OCI-LY3 (cell line): ENCODE measurements around the gene ILF2.

ENCODE experiments used
- H2AFZ ChIP-seq: fragments of 200-600, 300-600 bp; shearing (Covaris generic); 2 replicates; pipeline ENCODE4 v1.6.0; 2014; ENCODE audit warnings: antibody characterized with exemption, low read depth, low read length
- H3K27ac ChIP-seq: fragments of 200-600, 300-600 bp; sonication (generic); 2 replicates; pipeline ENCODE4 v1.5.1; 2014; ENCODE audit warnings: mild to moderate bottlenecking, low read length, moderate library complexity, mixed read lengths
- H3K27me3 ChIP-seq: fragments of 200-600, 300-600 bp; sonication (generic); 2 replicates; pipeline ENCODE4 v1.6.1; 2014; ENCODE audit warnings: low read depth, low read length, mixed read lengths
- H3K36me3 ChIP-seq: fragments of 200-600, 300-600 bp; sonication (generic); replicated peaks from 2 replicates; pipeline ENCODE3; 2014; ENCODE audit warnings: low read depth, low read length, mixed read lengths
- H3K4me1 ChIP-seq: fragments of 300-600, 200-600 bp; sonication (generic); 2 replicates; pipeline ENCODE4 v1.6.1; 2014; ENCODE audit warnings: low read length, mixed read lengths
- H3K4me2 ChIP-seq: fragments of 200-600, 300-600 bp; sonication (generic); 2 replicates; pipeline ENCODE4 v1.6.1; 2014; ENCODE audit warnings: low read length, mixed read lengths
- H3K4me3 ChIP-seq: fragments of 300-600, 200-600 bp; sonication (generic); 2 replicates; pipeline ENCODE4 v1.5.1; 2014; ENCODE audit warnings: antibody characterized with exemption, mild to moderate bottlenecking, low read length, moderate library complexity
- H3K79me2 ChIP-seq: fragments of 300-600, 200-600 bp; shearing (Covaris generic); 2 replicates; pipeline ENCODE4 v1.6.1; 2014; ENCODE audit warnings: mild to moderate bottlenecking, low read length, mixed read lengths
- H3K9ac ChIP-seq: fragments of 300-600, 200-600 bp; shearing (Covaris generic); 2 replicates; pipeline ENCODE4 v1.6.0; 2014; ENCODE audit warnings: mild to moderate bottlenecking, low read length, moderate library complexity
- H3K9me3 ChIP-seq: fragments of 200-600, 300-600 bp; shearing (Covaris generic); 2 replicates; pipeline ENCODE4 v1.6.1; 2014; ENCODE audit warnings: low read length, mixed read lengths; ENCODE audit not compliant: insufficient read depth
- H4K20me1 ChIP-seq: fragments of 200-600, 300-600 bp; sonication (generic); 2 replicates; pipeline ENCODE4 v1.6.1; 2016; ENCODE audit warnings: low read length, mixed read lengths; ENCODE audit not compliant: insufficient read depth
- EZH2phosphoT487 ChIP-seq: fragments of 200-600 bp; shearing (Covaris generic); IDR thresholded peaks from 2 replicates; pipeline ENCODE4 v1.6.1; 2018; ENCODE audit warnings: antibody characterized with exemption, mixed run types, low read depth
- TF ChIP-seq, protein P1 (sequence below): fragments of 200-600, 300-600 bp; sonication (generic); IDR thresholded peaks from 2 replicates; pipeline ENCODE4 v1.5.1; 2014; ENCODE audit warnings: antibody characterized with exemption, low read length, low read depth

Gene ILF2

GRCh38 chr1:153697191-153698019 is 26.6 kb upstream of the ILF2 start:
- Histone ChIP-seq H4K20me1 (no peaks in the 10 kb centered on the region), H2AFZ (no peak overlapping the region; the same call in 1 of the 2 replicates)

DNA sequence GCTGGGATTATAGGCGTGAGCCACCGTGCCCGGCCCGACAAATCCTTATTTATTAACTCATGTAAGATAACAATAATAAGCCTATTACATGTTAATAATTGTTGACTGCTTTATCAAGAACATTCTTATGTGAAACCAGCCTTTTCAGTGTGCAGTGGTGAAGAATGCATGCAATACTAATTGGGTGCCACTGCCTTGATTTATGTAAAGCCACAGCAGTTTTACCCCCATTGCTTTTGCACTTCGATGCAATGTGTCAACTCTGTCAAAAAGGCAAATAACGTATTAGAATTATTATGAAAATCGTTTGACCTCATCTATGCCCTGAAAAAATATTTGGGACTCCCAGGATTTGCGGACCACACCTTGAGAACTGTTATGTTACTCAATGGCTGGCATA is 25.9 kb upstream of the ILF2 start:
- Histone ChIP-seq H3K4me2 (no peak overlapping the region), H3K79me2 (no peaks in the 10 kb centered on the region), H3K9ac (no peak overlapping the region), H3K27ac (no peak overlapping the region), H3K4me1 (no peaks in the 10 kb centered on the region), H2AFZ (no peak overlapping the region), H3K9me3 (no peaks in the 10 kb centered on the region), H3K36me3 (no peaks in the 10 kb centered on the region), H3K27me3 (no peaks in the 10 kb centered on the region), H4K20me1 (no peaks in the 10 kb centered on the region), H3K4me3 (no peak overlapping the region)
- TF ChIP-seq, protein P1, sequence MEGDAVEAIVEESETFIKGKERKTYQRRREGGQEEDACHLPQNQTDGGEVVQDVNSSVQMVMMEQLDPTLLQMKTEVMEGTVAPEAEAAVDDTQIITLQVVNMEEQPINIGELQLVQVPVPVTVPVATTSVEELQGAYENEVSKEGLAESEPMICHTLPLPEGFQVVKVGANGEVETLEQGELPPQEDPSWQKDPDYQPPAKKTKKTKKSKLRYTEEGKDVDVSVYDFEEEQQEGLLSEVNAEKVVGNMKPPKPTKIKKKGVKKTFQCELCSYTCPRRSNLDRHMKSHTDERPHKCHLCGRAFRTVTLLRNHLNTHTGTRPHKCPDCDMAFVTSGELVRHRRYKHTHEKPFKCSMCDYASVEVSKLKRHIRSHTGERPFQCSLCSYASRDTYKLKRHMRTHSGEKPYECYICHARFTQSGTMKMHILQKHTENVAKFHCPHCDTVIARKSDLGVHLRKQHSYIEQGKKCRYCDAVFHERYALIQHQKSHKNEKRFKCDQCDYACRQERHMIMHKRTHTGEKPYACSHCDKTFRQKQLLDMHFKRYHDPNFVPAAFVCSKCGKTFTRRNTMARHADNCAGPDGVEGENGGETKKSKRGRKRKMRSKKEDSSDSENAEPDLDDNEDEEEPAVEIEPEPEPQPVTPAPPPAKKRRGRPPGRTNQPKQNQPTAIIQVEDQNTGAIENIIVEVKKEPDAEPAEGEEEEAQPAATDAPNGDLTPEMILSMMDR = no peak
- no peak for TF ChIP-seq EZH2phosphoT487

More at GRCh38 chr1:153697191-153698019, 26.6 kb upstream of the ILF2 start:
- no peaks in the 10 kb centered on the region for H3K79me2 ChIP-seq
- no peak overlapping the region for H3K4me3 ChIP-seq
- no peaks in the 10 kb centered on the region for H3K36me3 ChIP-seq
- no peaks in the 10 kb centered on the region for H3K9me3 ChIP-seq
- no peak overlapping the region for H3K27ac ChIP-seq
- H3K9ac ChIP-seq = no peak overlapping the region
- no peaks in the 10 kb centered on the region for H3K4me1 ChIP-seq
- no peaks in the 10 kb centered on the region for H3K27me3 ChIP-seq
- TF ChIP-seq, protein P1 = no peak
- no peak for TF ChIP-seq EZH2phosphoT487
- no peak overlapping the region for H3K4me2 ChIP-seq

- no peaks in the 10 kb centered on the region for H3K9me3 ChIP-seq
- H3K4me3 ChIP-seq = no peak overlapping the region
- no peaks in the 10 kb centered on the region for H3K36me3 ChIP-seq
- no peak overlapping the region for H3K4me2 ChIP-seq
- H3K9ac ChIP-seq = no peak overlapping the region
- TF ChIP-seq, protein P1 = no peak
- no peak for TF ChIP-seq EZH2phosphoT487
- H3K27ac ChIP-seq = no peak overlapping the region
- no peaks in the 10 kb centered on the region for H4K20me1 ChIP-seq
- no peaks in the 10 kb centered on the region for H3K4me1 ChIP-seq
- no peak overlapping the region for H2AFZ ChIP-seq
- no peaks in the 10 kb centered on the region for H3K27me3 ChIP-seq
- H3K79me2 ChIP-seq = no peaks in the 10 kb centered on the region
These were observed 22.7 kb upstream of the ILF2 start for GRCh38 chr1:153693466-153693865.

DNA sequence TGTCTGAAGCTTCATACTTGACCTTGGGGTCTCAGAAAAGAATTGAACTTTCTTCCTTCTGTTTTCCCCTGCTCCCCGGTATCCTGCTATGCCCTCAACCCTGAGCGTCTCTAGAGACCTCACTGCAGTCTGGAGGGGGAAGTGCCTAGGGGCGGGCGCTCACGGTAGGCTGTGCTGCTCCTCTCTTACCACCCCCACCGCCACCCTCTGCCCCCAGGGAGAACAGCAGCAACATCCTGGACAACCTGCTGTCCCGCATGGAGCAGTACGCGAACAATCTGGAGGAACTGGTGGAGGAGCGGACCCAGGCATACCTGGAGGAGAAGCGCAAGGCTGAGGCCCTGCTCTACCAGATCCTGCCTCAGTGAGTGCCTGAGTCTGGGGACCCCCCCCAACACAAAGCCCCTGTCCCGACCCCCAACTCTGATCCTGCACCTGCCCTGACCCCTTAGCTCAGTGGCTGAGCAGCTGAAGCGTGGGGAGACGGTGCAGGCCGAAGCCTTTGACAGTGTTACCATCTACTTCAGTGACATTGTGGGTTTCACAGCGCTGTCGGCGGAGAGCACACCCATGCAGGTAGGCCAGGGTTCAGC is 18.0 kb upstream of the ILF2 start:
- H3K79me2 ChIP-seq = no peaks in the 10 kb centered on the region
- no peaks in the 10 kb centered on the region for H3K4me1 ChIP-seq
- no peak overlapping the region for H3K27ac ChIP-seq
- no peaks in the 10 kb centered on the region for H4K20me1 ChIP-seq
- H3K9ac ChIP-seq = no peak overlapping the region
- no peak for TF ChIP-seq EZH2phosphoT487
- TF ChIP-seq, protein P1 = no peak
- no peaks in the 10 kb centered on the region for H3K36me3 ChIP-seq
- H2AFZ ChIP-seq = no peak overlapping the region
- H3K9me3 ChIP-seq = no peaks in the 10 kb centered on the region
- H3K4me2 ChIP-seq = no peak overlapping the region
- H3K4me3 ChIP-seq = no peak overlapping the region
- H3K27me3 ChIP-seq = peaks cover 17% of the 10 kb centered on the region
